ENCODE measurements around the gene GSK3B. TPM values are rescaled to one million over a fixed set of nuclear protein-coding genes. Genes with fewer than 3 reads are reported as not detected.

The GSK3B gene
- total RNA-seq, 1 experiment from 2014 or later: 50.0 TPM

- no peaks in the 10 kb centered on the region for H3K4me1 ChIP-seq (ENCODE audit: control insufficient read depth in 1 of 2, insufficient read depth in 2 of 2, low read length in 2 of 2)
- no peak overlapping the region for H3K4me2 ChIP-seq (ENCODE audit: low read length)
- no peak overlapping the region for H3K4me3 ChIP-seq (replicated peaks in 1 of 2; ENCODE audit: low read depth in 1 of 2, low read length in 2 of 2)
- no peak overlapping the region for H3K27ac ChIP-seq (ENCODE audit: low read depth, low read length)
- no peaks in the 10 kb centered on the region for H3K79me2 ChIP-seq (ENCODE audit: insufficient read depth, low read length)
- intact Hi-C loops (cut with micrococcal nuclease): no loop called here
- H3K9ac ChIP-seq (ENCODE audit: low read length): no peak overlapping the region
- no peaks in the 10 kb centered on the region for H3K36me3 ChIP-seq (ENCODE audit: control insufficient read depth in 1 of 2, insufficient read depth in 2 of 2, low read length in 2 of 2)
- no TSS peak for BruUV-seq (replicated peaks)
- no peaks in the 10 kb centered on the region for H4K20me1 ChIP-seq (ENCODE audit: insufficient read depth)
- no peaks in the 10 kb centered on the region for H3K9me3 ChIP-seq (ENCODE audit: control insufficient read depth in 1 of 2, insufficient read depth in 1 of 2, low read depth in 1 of 2, low read length in 2 of 2)
- POLR2A ChIA-PET: no interaction called here
- CTCF ChIA-PET: no interaction called here
- DNase-seq (ENCODE audit: low read depth, low spot score) (no peak), ATAC-seq (no peak)
- TF ChIP-seq, protein P1, sequence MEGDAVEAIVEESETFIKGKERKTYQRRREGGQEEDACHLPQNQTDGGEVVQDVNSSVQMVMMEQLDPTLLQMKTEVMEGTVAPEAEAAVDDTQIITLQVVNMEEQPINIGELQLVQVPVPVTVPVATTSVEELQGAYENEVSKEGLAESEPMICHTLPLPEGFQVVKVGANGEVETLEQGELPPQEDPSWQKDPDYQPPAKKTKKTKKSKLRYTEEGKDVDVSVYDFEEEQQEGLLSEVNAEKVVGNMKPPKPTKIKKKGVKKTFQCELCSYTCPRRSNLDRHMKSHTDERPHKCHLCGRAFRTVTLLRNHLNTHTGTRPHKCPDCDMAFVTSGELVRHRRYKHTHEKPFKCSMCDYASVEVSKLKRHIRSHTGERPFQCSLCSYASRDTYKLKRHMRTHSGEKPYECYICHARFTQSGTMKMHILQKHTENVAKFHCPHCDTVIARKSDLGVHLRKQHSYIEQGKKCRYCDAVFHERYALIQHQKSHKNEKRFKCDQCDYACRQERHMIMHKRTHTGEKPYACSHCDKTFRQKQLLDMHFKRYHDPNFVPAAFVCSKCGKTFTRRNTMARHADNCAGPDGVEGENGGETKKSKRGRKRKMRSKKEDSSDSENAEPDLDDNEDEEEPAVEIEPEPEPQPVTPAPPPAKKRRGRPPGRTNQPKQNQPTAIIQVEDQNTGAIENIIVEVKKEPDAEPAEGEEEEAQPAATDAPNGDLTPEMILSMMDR (IDR thresholded peaks at IDR 0.05 in 2 of 3, conservative IDR thresholded peaks at IDR 0.05 in 1 of 3; ENCODE audit: borderline replicate concordance in 1 of 3, insufficient read depth in 1 of 3, low read depth in 2 of 3, low read length in 2 of 3): no peak
- no peak for TF ChIP-seq ZFX (IDR thresholded peaks at IDR 0.05)
- no peak for TF ChIP-seq POLR2A (IDR thresholded peaks at IDR 0.05; ENCODE audit: borderline replicate concordance, extremely low read depth, insufficient read depth, insufficient read length)
- no peak for TF ChIP-seq JUND (IDR thresholded peaks at IDR 0.05)
- no peak for TF ChIP-seq FOSL1 (IDR thresholded peaks at IDR 0.05; ENCODE audit: low read depth)
- TF ChIP-seq CEBPB (IDR thresholded peaks at IDR 0.05; ENCODE audit: low read depth): no peak
- no peak for TF ChIP-seq RAD21 (IDR thresholded peaks at IDR 0.05; ENCODE audit: low read depth)
- no peak overlapping the region for H2AFZ ChIP-seq (ENCODE audit: low read depth, low read length, poor library complexity, severe bottlenecking)
- no peaks in the 10 kb centered on the region for H3K27me3 ChIP-seq (ENCODE audit: insufficient read depth, low read length)
- RAD21 ChIA-PET (ENCODE audit: low non-redundant PET in 1 of 2, low total read pairs in 2 of 2, uncharacterized antibody in 2 of 2, unreplicated experiment in 2 of 2): no interaction called here
- H3K9me2 ChIP-seq (ENCODE audit: insufficient read depth): no peaks in the 10 kb centered on the region
Measured at GRCh38 chr3:120103276-120103675, 9.0 kb upstream of the GSK3B start.

DNA sequence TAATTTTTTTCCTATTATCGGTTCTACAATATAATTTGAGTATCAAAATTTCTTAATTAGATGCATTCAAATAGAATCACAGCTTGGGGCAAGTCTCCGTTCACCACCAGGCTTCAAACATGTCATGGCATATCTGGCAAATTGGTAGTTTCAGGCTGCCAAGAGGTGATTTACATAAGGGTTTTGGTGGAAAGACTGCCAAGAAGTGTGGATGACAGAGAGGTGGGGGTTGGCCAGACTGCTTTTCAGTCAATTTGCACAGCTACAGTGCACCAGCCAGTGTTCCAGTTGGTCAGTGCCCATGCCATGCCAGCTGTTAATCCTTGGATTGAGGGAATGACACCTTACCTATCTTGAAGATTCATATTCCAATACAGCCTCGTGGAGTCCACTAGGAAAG is 8.4 kb upstream of the GSK3B start:
- BruUV-seq (replicated peaks): no TSS peak
- POLR2A ChIA-PET: no interaction called here
- no peak overlapping the region for H2AFZ ChIP-seq (ENCODE audit: low read depth, low read length, poor library complexity, severe bottlenecking)
- no peaks in the 10 kb centered on the region for H4K20me1 ChIP-seq (ENCODE audit: insufficient read depth)
- H3K36me3 ChIP-seq (ENCODE audit: control insufficient read depth in 1 of 2, insufficient read depth in 2 of 2, low read length in 2 of 2): no peaks in the 10 kb centered on the region
- no peak overlapping the region for H3K9ac ChIP-seq (ENCODE audit: low read length)
- CTCF ChIA-PET: no interaction called here
- H3K4me1 ChIP-seq (ENCODE audit: control insufficient read depth in 1 of 2, insufficient read depth in 2 of 2, low read length in 2 of 2): no peaks in the 10 kb centered on the region
- no peaks in the 10 kb centered on the region for H3K27me3 ChIP-seq (ENCODE audit: insufficient read depth, low read length)
- H3K9me2 ChIP-seq (ENCODE audit: insufficient read depth): no peaks in the 10 kb centered on the region
- RAD21 ChIA-PET (ENCODE audit: low non-redundant PET in 1 of 2, low total read pairs in 2 of 2, uncharacterized antibody in 2 of 2, unreplicated experiment in 2 of 2): no interaction called here
- no peaks in the 10 kb centered on the region for H3K9me3 ChIP-seq (ENCODE audit: control insufficient read depth in 1 of 2, insufficient read depth in 1 of 2, low read depth in 1 of 2, low read length in 2 of 2)
- H3K27ac ChIP-seq (ENCODE audit: low read depth, low read length): no peak overlapping the region
- ATAC-seq (no peak), DNase-seq (ENCODE audit: low read depth, low spot score) (no peak)
- H3K4me3 ChIP-seq (replicated peaks in 1 of 2; ENCODE audit: low read depth in 1 of 2, low read length in 2 of 2): no peak overlapping the region
- no peak overlapping the region for H3K4me2 ChIP-seq (ENCODE audit: low read length)
- peaks cover 4% of the 10 kb centered on the region; the same call in 1 of the 2 replicates for H3K79me2 ChIP-seq (ENCODE audit: insufficient read depth, low read length)
- intact Hi-C loops (cut with micrococcal nuclease): no loop called here
- no peak for TF ChIP-seq CBX3 (IDR thresholded peaks at IDR 0.05; ENCODE audit: low read depth)
- TF ChIP-seq ELF1 (IDR thresholded peaks at IDR 0.05; ENCODE audit: borderline replicate concordance, low read depth): no peak
- no peak for TF ChIP-seq FOSL1 (IDR thresholded peaks at IDR 0.05; ENCODE audit: low read depth)
- no peak for TF ChIP-seq ATF3 (IDR thresholded peaks at IDR 0.05)
- no peak for TF ChIP-seq SP1 (IDR thresholded peaks at IDR 0.05; ENCODE audit: low read depth)
- no peak for TF ChIP-seq SIN3A (IDR thresholded peaks at IDR 0.05; ENCODE audit: low read depth)
- TF ChIP-seq TCF7L2 (IDR thresholded peaks at IDR 0.05; ENCODE audit: borderline replicate concordance, extremely low read depth, insufficient read depth, insufficient read length): no peak
- no peak for TF ChIP-seq EZH2phosphoT487 (IDR thresholded peaks at IDR 0.05; ENCODE audit: borderline replicate concordance)
- TF ChIP-seq YY1 (IDR thresholded peaks at IDR 0.05; ENCODE audit: extremely low read depth, insufficient replicate concordance, low read depth, low read length): no peak
- no peak for TF ChIP-seq JUND (IDR thresholded peaks at IDR 0.05)
- no peak for TF ChIP-seq CEBPB (IDR thresholded peaks at IDR 0.05; ENCODE audit: low read depth)
- TF ChIP-seq POLR2A (IDR thresholded peaks at IDR 0.05; ENCODE audit: borderline replicate concordance, extremely low read depth, insufficient read depth, insufficient read length): no peak
- TF ChIP-seq REST (IDR thresholded peaks at IDR 0.05; ENCODE audit: low read depth): no peak
- TF ChIP-seq EZH2 (IDR thresholded peaks at IDR 0.05): no peak
- TF ChIP-seq ZFX (IDR thresholded peaks at IDR 0.05): no peak

All from HCT116 (cell line).